Measurements from ENCODE around the gene RALGPS2.

Gene RALGPS2

GRCh38 chr1:178724728-178725465 is at the start of gene RALGPS2:
Gene RALGPS2 (plus strand): TSS chr1:178725244. CDS start chr1:178776765, 51,521 bp downstream.
- peak; percentile 48 to 63 for DNase-seq

- DNase-seq: no peak
Measured at GRCh38 chr1:178679237-178679636, 45.8 kb upstream of the RALGPS2 start.

GRCh38 chr1:178682429-178682828 is 42.6 kb upstream of the RALGPS2 start:
- no peak for DNase-seq

GRCh38 chr1:178682886-178683285 is 42.2 kb upstream of the RALGPS2 start:
- DNase-seq: no peak

- DNase-seq: no peak
Measured at GRCh38 chr1:178683291-178683690, 41.8 kb upstream of the RALGPS2 start.

- no peak for DNase-seq
Measured at GRCh38 chr1:178684111-178684510, 40.9 kb upstream of the RALGPS2 start.

GRCh38 chr1:178684542-178685000 is 40.5 kb upstream of the RALGPS2 start:
- DNase-seq: no peak

- DNase-seq: no peak
Measured at GRCh38 chr1:178686407-178686806, 38.6 kb upstream of the RALGPS2 start.

- no peak for DNase-seq
Measured at GRCh38 chr1:178688244-178688643, 36.8 kb upstream of the RALGPS2 start.

- no peak for DNase-seq
Measured at GRCh38 chr1:178689769-178690168, 35.3 kb upstream of the RALGPS2 start.

- no peak for DNase-seq
Measured at GRCh38 chr1:178690496-178690895, 34.5 kb upstream of the RALGPS2 start.

GRCh38 chr1:178692564-178693327 is 32.3 kb upstream of the RALGPS2 start:
- DNase-seq: peak; percentile 0 to 22

GRCh38 chr1:178693366-178693765 is 31.7 kb upstream of the RALGPS2 start:
- DNase-seq: no peak

- no peak for DNase-seq
Measured at GRCh38 chr1:178694923-178695525, 30.0 kb upstream of the RALGPS2 start.

GRCh38 chr1:178702146-178702545 is 22.9 kb upstream of the RALGPS2 start:
- no peak for DNase-seq

GRCh38 chr1:178704833-178705232 is 20.2 kb upstream of the RALGPS2 start:
- DNase-seq: no peak

- DNase-seq: no peak
Measured at GRCh38 chr1:178706432-178706831, 18.6 kb upstream of the RALGPS2 start.

GRCh38 chr1:178713259-178713658 is 11.8 kb upstream of the RALGPS2 start:
- no peak for DNase-seq

GRCh38 chr1:178714453-178714852 is 10.6 kb upstream of the RALGPS2 start:
- no peak for DNase-seq

GRCh38 chr1:178716111-178716510 is 8.9 kb upstream of the RALGPS2 start:
- DNase-seq: no peak

GRCh38 chr1:178718520-178718919 is 6.5 kb upstream of the RALGPS2 start:
- DNase-seq: no peak

GRCh38 chr1:178723546-178723945 is 1.5 kb upstream of the RALGPS2 start:
- DNase-seq: no peak

- DNase-seq: no peak
Measured at GRCh38 chr1:178724376-178724727, 692 bp upstream of the RALGPS2 start.
